SK-N-SH (cell line): ENCODE results near the gene CST9. TPM values are rescaled to one million over a fixed set of nuclear protein-coding genes. Genes with fewer than 3 reads are reported as not detected.

Source experiments
- CTCF ChIA-PET: fragments of 300-600, 350-600 bp; formaldehyde crosslinking; extraction: SDS; loops from one replicate; lab custom pipeline; 2021; lab: Yijun Ruan, JAX
- POLR2A ChIA-PET: fragments of 350-600 bp; sonication (Branson Sonifier 250); formaldehyde crosslinking; extraction: SDS; loops from one replicate; lab custom pipeline; 2020; ENCODE audit warnings: antibody characterized with exemption, inconsistent platforms; lab: Yijun Ruan, JAX
- DNase-seq: peaks from one replicate; pipeline ENCODE4 v3.0.0; 2012
- H2AFZ ChIP-seq: fragments of 200-600 bp; sonication (generic); 2 replicates; pipeline ENCODE4 v1.8.1; 2016; ENCODE audit warnings: antibody characterized with exemption, mild to moderate bottlenecking, low read depth
- H3F3A ChIP-seq: fragments of 200-600 bp; sonication (generic); replicated peaks from 2 replicates; pipeline ENCODE3; 2016; ENCODE audit warnings: antibody characterized with exemption, mild to moderate bottlenecking; ENCODE audit not compliant: insufficient read depth
- H3K27ac ChIP-seq, 2 experiments: fragments of 200-500 bp in 1 of 2; fragments of 200-600 bp in 1 of 2; sonication (Bioruptor generic) in 1 of 2; sonication (generic), shearing (Covaris generic) in 1 of 2; 2 replicates each; pipeline versions ENCODE4 v1.5.1 to v1.6.1; 2014 to 2016; ENCODE audit warnings: low read depth in 2 of 2, inconsistent platforms in 1 of 2, low read length in 1 of 2, mild to moderate bottlenecking in 1 of 2, mixed read lengths in 1 of 2
- H3K27me3 ChIP-seq: fragments of 200-600 bp; sonication (generic), shearing (Covaris generic); 2 replicates; pipeline ENCODE4 v1.6.1; 2016; ENCODE audit warnings: mixed run types; ENCODE audit not compliant: insufficient read depth
- H3K36me3 ChIP-seq, 2 experiments: fragments of 200-500 bp in 1 of 2; fragments of 200-600 bp in 1 of 2; sonication (Bioruptor generic) in 1 of 2; sonication (generic) in 1 of 2; replicated peaks in 1 of 2; 2 replicates each; pipeline versions ENCODE3 to v1.5.1; 2014 to 2016; ENCODE audit warnings: low read length in 1 of 2, mild to moderate bottlenecking in 1 of 2; ENCODE audit not compliant: insufficient read depth in 2 of 2, control insufficient read depth in 1 of 2
- H3K4me1 ChIP-seq, 2 experiments: fragments of 200-500 bp in 1 of 2; fragments of 200-600 bp in 1 of 2; sonication (Bioruptor generic) in 1 of 2; sonication (generic), shearing (Covaris generic) in 1 of 2; 2 replicates each; pipeline versions ENCODE4 v1.5.1 to v1.6.1; 2014 to 2016; ENCODE audit warnings: low read depth in 1 of 2, low read length in 1 of 2, mixed run types in 1 of 2; ENCODE audit not compliant: insufficient read depth in 2 of 2, control insufficient read depth in 1 of 2
- H3K4me2 ChIP-seq: fragments of 200-600 bp; sonication (generic), shearing (Covaris generic); 2 replicates; pipeline ENCODE4 v1.6.1; 2017; ENCODE audit warnings: mixed run types
- H3K4me3 ChIP-seq, 2 experiments: fragments of 200-500 bp in 1 of 2; fragments of 200-600 bp in 1 of 2; sonication (Bioruptor generic) in 1 of 2; sonication (generic), shearing (Covaris generic) in 1 of 2; 2 replicates each; pipeline versions ENCODE4 v1.5.1 to v1.8.1; 2014 to 2016; ENCODE audit warnings: low read depth in 2 of 2, inconsistent platforms in 1 of 2, low read length in 1 of 2, mild to moderate bottlenecking in 1 of 2, mixed read lengths in 1 of 2, moderate library complexity in 1 of 2
- H3K79me2 ChIP-seq: fragments of 200-600 bp; sonication (generic); 2 replicates; pipeline ENCODE4 v1.8.1; 2017; ENCODE audit warnings: mild to moderate bottlenecking; ENCODE audit not compliant: insufficient read depth
- H3K9ac ChIP-seq: fragments of 200-600 bp; sonication (generic); 2 replicates; pipeline ENCODE4 v1.6.1; 2017; ENCODE audit warnings: mixed run types
- H3K9me2 ChIP-seq: fragments of 200-600 bp; sonication (generic); 2 replicates; pipeline ENCODE4 v1.6.1; 2017; ENCODE audit warnings: mixed run types
- H3K9me3 ChIP-seq: fragments of 200-600 bp; sonication (generic); 2 replicates; pipeline ENCODE4 v1.6.1; 2017; ENCODE audit warnings: mixed run types, mild to moderate bottlenecking, moderate library complexity
- H4K20me1 ChIP-seq: fragments of 200-600 bp; sonication (generic); 2 replicates; pipeline ENCODE4 v1.6.1; 2017; ENCODE audit warnings: mild to moderate bottlenecking, mixed run types; ENCODE audit not compliant: insufficient read depth
- CHD2 ChIP-seq: fragments of 150-350 bp; IDR thresholded peaks from 2 replicates; pipeline ENCODE4 v1.6.1; 2018; ENCODE audit warnings: low read length; ENCODE audit not compliant: partially characterized antibody
- CTCF ChIP-seq: fragments of 200-600 bp; sonication (generic); IDR thresholded peaks from 2 replicates; pipeline ENCODE4 v1.6.1; 2017; ENCODE audit warnings: antibody characterized with exemption, mild to moderate bottlenecking, moderate library complexity
- MAX ChIP-seq: IDR thresholded peaks from 2 replicates; pipeline ENCODE4 v1.4.0; 2012; ENCODE audit warnings: low read depth
- NRF1 ChIP-seq: IDR thresholded peaks from 2 replicates; pipeline ENCODE4 v1.6.1; 2012; ENCODE audit warnings: low read depth, mild to moderate bottlenecking, low read length
- RCOR1 ChIP-seq: fragments of 150-350 bp; IDR thresholded peaks from 2 replicates; pipeline ENCODE4 v1.6.1; 2017; ENCODE audit warnings: antibody characterized with exemption, low read length
- RXRA ChIP-seq: IDR thresholded peaks from 2 replicates; pipeline ENCODE4 v1.4.0; 2012; ENCODE audit warnings: low read depth, mild to moderate bottlenecking, borderline replicate concordance
- SMC3 ChIP-seq: IDR thresholded peaks from 2 replicates; pipeline ENCODE4 v1.6.1; 2012; ENCODE audit warnings: low read depth, low read length, improper control_type of control experiment
- TCF12 ChIP-seq: IDR thresholded peaks from 2 replicates; pipeline ENCODE4 v1.4.0; 2012
- USF2 ChIP-seq: fragments of 150-350 bp; IDR thresholded peaks from 2 replicates; pipeline ENCODE4 v1.6.1; 2017; ENCODE audit warnings: antibody characterized with exemption, low read length, low read depth, borderline replicate concordance
- WGBS: methylation state at CpG from one replicate; pipeline ENCODE4 v1.1.6; 2017; ENCODE audit warnings: low lambda C conversion rate; 5-methylcytosine and 5-hydroxymethylcytosine counted together
- polyA plus RNA-seq, 3 experiments: library from polyadenylated mRNA; depleted of rRNA; stranded (reverse); fragments of >200 nt; gene quantifications; 2 replicates each; pipeline ENCODE4 v1.2.3, GENCODE V29; 2012
- TF ChIP-seq, protein P1 (sequence below): IDR thresholded peaks from 2 replicates; pipeline ENCODE4 v1.4.0; 2012; ENCODE audit warnings: low read depth, borderline replicate concordance
- TF ChIP-seq, protein P2 (sequence below): fragments of 150-350 bp; IDR thresholded peaks from 2 replicates; pipeline ENCODE4 v1.6.1; 2016; ENCODE audit warnings: mild to moderate bottlenecking, low read depth, low read length

CST9 gene
- polyA plus RNA-seq, 1 of the 3 experiments (the other 2 are of a cell fraction): not detected

- Histone ChIP-seq H3F3A (no peaks in the 10 kb centered on the region), H3K27me3 (no peaks in the 10 kb centered on the region), H2AFZ (no peak overlapping the region), H3K79me2 (peaks cover 15% of the 10 kb centered on the region), H3K9ac (no peak overlapping the region), H3K36me3 (no peaks in the 10 kb centered on the region), H3K4me3 (no peak overlapping the region), H3K9me2 (no peaks in the 10 kb centered on the region), H3K27ac (no peak overlapping the region), H3K4me2 (no peak overlapping the region), H4K20me1 (peaks cover 6% of the 10 kb centered on the region; the same call in 1 of the 2 replicates), H3K4me1 (peaks cover 9 to 10% of the 10 kb centered on the region in 2 experiments; a peak in 2 of 4 replicates), H3K9me3 (no peaks in the 10 kb centered on the region)
- ChIA-PET POLR2A (no interaction called here), CTCF (no interaction called here)
- 84% methylated on average over 6 of the region's 11 CpGs for WGBS
- no peak for TF ChIP-seq CHD2
- TF ChIP-seq USF2: no peak
- TF ChIP-seq, protein P1, sequence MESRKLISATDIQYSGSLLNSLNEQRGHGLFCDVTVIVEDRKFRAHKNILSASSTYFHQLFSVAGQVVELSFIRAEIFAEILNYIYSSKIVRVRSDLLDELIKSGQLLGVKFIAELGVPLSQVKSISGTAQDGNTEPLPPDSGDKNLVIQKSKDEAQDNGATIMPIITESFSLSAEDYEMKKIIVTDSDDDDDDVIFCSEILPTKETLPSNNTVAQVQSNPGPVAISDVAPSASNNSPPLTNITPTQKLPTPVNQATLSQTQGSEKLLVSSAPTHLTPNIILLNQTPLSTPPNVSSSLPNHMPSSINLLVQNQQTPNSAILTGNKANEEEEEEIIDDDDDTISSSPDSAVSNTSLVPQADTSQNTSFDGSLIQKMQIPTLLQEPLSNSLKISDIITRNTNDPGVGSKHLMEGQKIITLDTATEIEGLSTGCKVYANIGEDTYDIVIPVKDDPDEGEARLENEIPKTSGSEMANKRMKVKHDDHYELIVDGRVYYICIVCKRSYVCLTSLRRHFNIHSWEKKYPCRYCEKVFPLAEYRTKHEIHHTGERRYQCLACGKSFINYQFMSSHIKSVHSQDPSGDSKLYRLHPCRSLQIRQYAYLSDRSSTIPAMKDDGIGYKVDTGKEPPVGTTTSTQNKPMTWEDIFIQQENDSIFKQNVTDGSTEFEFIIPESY: no peak
- no peak for TF ChIP-seq NRF1
- no peak for TF ChIP-seq SMC3
- no peak for TF ChIP-seq MAX
- TF ChIP-seq TCF12: no peak
- TF ChIP-seq RCOR1: no peak
- TF ChIP-seq, protein P2, sequence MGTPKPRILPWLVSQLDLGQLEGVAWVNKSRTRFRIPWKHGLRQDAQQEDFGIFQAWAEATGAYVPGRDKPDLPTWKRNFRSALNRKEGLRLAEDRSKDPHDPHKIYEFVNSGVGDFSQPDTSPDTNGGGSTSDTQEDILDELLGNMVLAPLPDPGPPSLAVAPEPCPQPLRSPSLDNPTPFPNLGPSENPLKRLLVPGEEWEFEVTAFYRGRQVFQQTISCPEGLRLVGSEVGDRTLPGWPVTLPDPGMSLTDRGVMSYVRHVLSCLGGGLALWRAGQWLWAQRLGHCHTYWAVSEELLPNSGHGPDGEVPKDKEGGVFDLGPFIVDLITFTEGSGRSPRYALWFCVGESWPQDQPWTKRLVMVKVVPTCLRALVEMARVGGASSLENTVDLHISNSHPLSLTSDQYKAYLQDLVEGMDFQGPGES: no peak
- no peak for TF ChIP-seq RXRA
- no peak for TF ChIP-seq CTCF
- no peak for DNase-seq
These were observed 35.3 kb upstream of the CST9 start for GRCh38 chr20:23640671-23641667.
